ENCODE results near the gene GALNT13.

DNA sequence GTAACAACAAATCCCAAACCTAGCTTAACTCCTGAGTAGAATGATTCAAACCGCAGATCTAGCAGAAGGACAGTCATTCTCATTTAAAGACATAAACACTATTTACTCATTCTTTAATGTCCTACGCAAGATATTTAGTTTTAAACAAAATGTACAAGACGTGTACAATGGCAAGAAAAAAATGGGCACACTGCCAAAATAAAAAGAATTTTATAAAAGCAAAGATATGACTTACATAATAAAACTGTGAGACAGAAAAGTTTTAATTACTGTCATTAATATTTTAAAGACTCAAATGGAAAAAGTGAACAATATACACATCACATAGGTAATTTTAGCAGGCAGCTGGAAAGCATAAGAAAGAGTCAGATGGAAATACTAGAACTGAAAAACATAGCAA is 157.8 kb downstream of the GALNT13 start:
- TF ChIP-seq NR2C2 (IDR thresholded peaks at IDR 0.05; ENCODE audit: borderline replicate concordance, control insufficient read depth, insufficient read length, low read depth) (no peak), CTCF (IDR thresholded peaks at IDR 0.05 in 2 of 3, conservative IDR thresholded peaks at IDR 0.05 in 1 of 3; ENCODE audit: control insufficient read depth in 2 of 3, extremely low read depth in 1 of 3, insufficient read depth in 1 of 3, low read depth in 3 of 3, low read length in 3 of 3) (no peak), EP300 (IDR thresholded peaks at IDR 0.05; ENCODE audit: borderline replicate concordance in 1 of 2, control insufficient read depth in 1 of 2, low read depth in 2 of 2, low read length in 2 of 2) (no peak), SP1 (IDR thresholded peaks at IDR 0.05; ENCODE audit: low read depth, low read length) (no peak), SMC3 (IDR thresholded peaks at IDR 0.05; ENCODE audit: borderline replicate concordance, low read length) (no peak), KDM1A (IDR thresholded peaks at IDR 0.05; ENCODE audit: borderline replicate concordance) (no peak)

Measured in GM12878 (cell line).